HFF-Myc (cell line): ENCODE results near the gene DTYMK.
A peak's percentile ranks its signal among the peaks of the same experiment; 100 is the strongest.
"Not testable (repeated sequence)": the region's sequence is repeated elsewhere in the genome, so short reads cannot be mapped to it uniquely, and the experiment has no call there.

Source experiments
- DNase-seq: peaks from one replicate; pipeline ENCODE4 v3.0.0-alpha.2; 2011; ENCODE audit warnings: low read depth; ENCODE audit errors: extremely low read depth
- H3K4me3 ChIP-seq: replicated peaks from 2 replicates; pipeline ENCODE4 v1.5.1; 2011; ENCODE audit warnings: low read depth, mild to moderate bottlenecking, control low read depth, low read length
- CTCF ChIP-seq: IDR thresholded peaks from 2 replicates; pipeline ENCODE4 v1.5.1; 2012; ENCODE audit warnings: mild to moderate bottlenecking, low read depth, low read length, control low read depth; ENCODE audit errors: missing control alignments

DTYMK gene

GRCh38 chr2:241668354-241668753 lies 18.3 kb downstream of the DTYMK start:
- no peak for TF ChIP-seq CTCF
- no peak for DNase-seq
- no peak overlapping the region for H3K4me3 ChIP-seq

GRCh38 chr2:241666627-241667400 lies 19.8 kb downstream of the DTYMK start:
- no peak for DNase-seq
- no peak for TF ChIP-seq CTCF
- H3K4me3 ChIP-seq, result no peak overlapping the region

GRCh38 chr2:241665731-241666440 lies 20.7 kb downstream of the DTYMK start:
- no peak overlapping the region for H3K4me3 ChIP-seq
- no peak for TF ChIP-seq CTCF
- DNase-seq, result no peak

- not testable (repeated sequence) for H3K4me3 ChIP-seq, DNase-seq
Observed at GRCh38 chr2:241662731-241663130, 23.9 kb downstream of the DTYMK start.

GRCh38 chr2:241660593-241661213 lies 25.9 kb downstream of the DTYMK start:
- TF ChIP-seq CTCF, result no peak
- no peak for DNase-seq
- H3K4me3 ChIP-seq, result no peak overlapping the region

GRCh38 chr2:241659150-241659739 lies 27.4 kb downstream of the DTYMK start:
- DNase-seq, result peak; percentile 43
- peak; percentile 70 for TF ChIP-seq CTCF

GRCh38 chr2:241658296-241658695 lies 28.3 kb downstream of the DTYMK start:
- TF ChIP-seq CTCF, result no peak
- no peak overlapping the region for H3K4me3 ChIP-seq

More at GRCh38 chr2:241659150-241659739, 27.4 kb downstream of the DTYMK start:
- H3K4me3 ChIP-seq, result no peak overlapping the region

More at GRCh38 chr2:241658296-241658695, 28.3 kb downstream of the DTYMK start:
- no peak for DNase-seq
